Skeletal muscle tissue (tissue), 4 donors: Measurements from ENCODE around the gene P2RY4. TPM values are rescaled to one million over a fixed set of nuclear protein-coding genes. Genes with fewer than 3 reads are reported as not detected.
"Not testable (repeated sequence)": the region's sequence is repeated elsewhere in the genome, so short reads cannot be mapped to it uniquely, and the experiment has no call there.

Source experiments
- H3K27ac ChIP-seq: one replicate; pipeline ENCODE4 v1.7.0; 2013; ENCODE audit warnings: mild to moderate bottlenecking, low read depth, low read length, inconsistent platforms
- H3K27me3 ChIP-seq, 3 donors: one replicate each; pipeline ENCODE4 v1.7.0; 2013; ENCODE audit warnings: low read length in 3 of 3; ENCODE audit not compliant: control insufficient read depth in 3 of 3, insufficient read depth in 3 of 3
- H3K36me3 ChIP-seq, 3 donors: one replicate each; pipeline ENCODE4 v1.7.0; 2013; ENCODE audit warnings: low read length in 3 of 3; ENCODE audit not compliant: control insufficient read depth in 3 of 3, insufficient read depth in 3 of 3
- H3K4me1 ChIP-seq, 3 donors: one replicate each; pipeline ENCODE4 v1.7.0; 2013; ENCODE audit warnings: low read length in 3 of 3, mild to moderate bottlenecking in 3 of 3; ENCODE audit not compliant: control insufficient read depth in 3 of 3, insufficient read depth in 3 of 3
- H3K4me3 ChIP-seq, 3 donors: one replicate each; pipeline ENCODE4 v1.7.0; 2013; ENCODE audit warnings: low read length in 3 of 3
- H3K9ac ChIP-seq, 3 donors: one replicate each; pipeline ENCODE4 v1.7.0; 2013; ENCODE audit warnings: low read length in 3 of 3, mild to moderate bottlenecking in 3 of 3, moderate library complexity in 2 of 3, low read depth in 1 of 3
- H3K9me3 ChIP-seq, 3 donors: one replicate each; pipeline ENCODE4 v1.7.0; 2013; ENCODE audit warnings: low read length in 3 of 3; ENCODE audit not compliant: control insufficient read depth in 3 of 3
- total RNA-seq: library from RNA; depleted of rRNA; stranded (reverse); fragments of >200 nt; gene quantifications from one replicate; pipeline ENCODE4 v1.2.3, GENCODE V29; 2014
- donor health status: Osteomylitis.

P2RY4 gene
- total RNA-seq, 1 donor from 2014 or later = not detected

DNA sequence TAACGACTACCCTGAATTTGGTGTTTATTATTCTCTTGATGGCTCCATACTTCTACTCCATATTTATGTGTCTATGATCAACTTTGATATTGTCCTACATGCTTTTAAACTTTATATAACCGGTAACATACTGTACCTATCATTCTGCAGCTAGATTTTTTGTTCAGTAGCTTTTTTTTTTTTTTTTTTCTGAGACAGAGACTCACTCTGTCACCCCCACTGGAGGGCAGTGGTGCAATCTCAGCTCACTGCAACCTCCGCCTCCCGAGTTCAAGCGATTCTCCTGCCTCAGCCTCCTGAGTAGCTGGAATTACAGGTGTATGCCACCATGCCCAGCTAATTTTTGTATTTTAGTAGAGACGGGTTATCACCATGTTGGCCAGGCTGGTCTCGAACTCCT, 14.0 kb upstream of the P2RY4 start:
- not testable (repeated sequence) for H3K9me3 ChIP-seq, H3K9ac ChIP-seq, H3K4me3 ChIP-seq, H3K4me1 ChIP-seq, H3K27ac ChIP-seq, H3K36me3 ChIP-seq, H3K27me3 ChIP-seq

DNA sequence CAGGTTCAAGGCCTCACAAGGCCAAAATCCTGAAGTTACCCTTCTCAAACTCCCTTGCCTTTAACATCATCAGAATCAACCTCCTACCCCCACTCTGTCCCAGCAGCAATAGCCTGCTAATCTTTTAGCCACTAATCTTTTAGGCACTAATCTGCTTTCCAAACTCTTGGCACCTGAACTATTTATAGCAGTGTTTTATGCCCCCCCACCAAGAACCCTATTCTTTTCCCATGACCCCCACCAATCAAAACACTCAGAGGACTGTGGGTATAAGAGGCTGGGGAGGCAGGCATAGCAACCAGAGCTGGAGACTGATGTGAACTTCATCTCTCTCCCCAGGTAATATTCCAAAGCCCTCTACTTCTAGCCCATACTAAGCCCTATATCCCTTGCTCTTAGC, 8.0 kb upstream of the P2RY4 start, which contains the start of gene ARR3:
Gene ARR3 (plus strand): TSS at position 301 of the 400 bp plus-strand sequence. CDS start 1,052 bp downstream, outside the sequence.
- Histone ChIP-seq H3K27me3 (no peaks in the 10 kb centered on the region), H3K9ac (no peak within 1 kb of the TSS), H3K27ac (no peak within 1 kb of the TSS), H3K4me1 (no peaks in the 10 kb centered on the region), H3K9me3 (no peaks in the 10 kb centered on the region), H3K4me3 (no peak within 1 kb of the TSS), H3K36me3 (no peaks in the 10 kb centered on the region)

DNA sequence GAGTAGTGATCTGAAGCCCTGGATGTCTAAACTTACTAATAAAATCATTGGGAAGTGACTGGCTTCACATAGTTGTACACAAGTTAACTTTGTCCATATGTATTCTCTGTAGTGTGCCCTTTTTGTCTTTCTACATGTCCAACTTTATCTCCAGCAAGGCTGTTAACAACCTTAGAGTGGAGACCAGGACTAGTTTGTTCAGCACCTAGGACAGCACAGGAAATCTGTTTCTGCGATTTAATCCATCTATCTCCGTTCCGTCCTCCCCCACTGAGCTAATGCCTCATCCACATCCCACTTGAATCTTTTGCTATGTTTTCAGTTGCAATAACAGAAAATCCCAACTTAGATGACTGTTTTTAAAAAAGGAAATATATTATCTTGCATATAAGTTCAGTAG, 4.8 kb upstream of the P2RY4 start:
- Histone ChIP-seq H3K9me3 (no peaks in the 10 kb centered on the region), H3K4me3 (no peak overlapping the region), H3K27ac (no peak overlapping the region), H3K36me3 (no peaks in the 10 kb centered on the region), H3K9ac (no peak overlapping the region), H3K4me1 (no peaks in the 10 kb centered on the region), H3K27me3 (no peaks in the 10 kb centered on the region)

DNA sequence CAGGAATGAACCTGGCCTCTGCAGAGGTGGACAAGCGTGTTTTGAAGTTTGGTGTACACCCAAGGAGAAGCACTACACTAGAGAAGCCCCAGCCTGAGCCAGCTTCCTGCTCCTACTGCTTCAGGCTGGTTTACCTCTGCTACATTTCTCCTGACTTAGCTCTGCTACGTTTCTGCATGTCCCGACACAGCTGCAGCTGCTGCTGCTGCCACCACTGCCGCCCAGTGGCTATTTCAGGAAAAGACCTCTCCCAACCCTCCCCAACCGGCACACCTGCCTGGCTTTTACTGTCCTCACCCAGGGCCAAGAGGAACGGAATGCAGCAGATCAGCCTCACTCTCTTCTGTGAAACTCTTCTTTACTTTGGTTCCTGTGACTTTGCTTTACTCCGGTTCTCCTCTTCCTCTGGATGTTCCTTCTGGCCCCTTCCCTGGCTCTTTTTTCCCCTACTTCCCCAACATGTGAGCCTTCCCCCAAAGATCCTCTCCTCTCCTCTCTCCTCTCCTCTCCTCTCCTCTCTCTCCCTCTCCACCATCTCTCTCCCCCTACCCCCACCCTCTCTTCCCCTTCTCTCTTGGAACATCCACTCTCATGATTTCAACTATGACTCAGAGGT, 3.1 kb upstream of the P2RY4 start:
- H3K27ac ChIP-seq = no peak overlapping the region
- H3K36me3 ChIP-seq = no peaks in the 10 kb centered on the region
- H3K4me3 ChIP-seq = no peak overlapping the region
- H3K9me3 ChIP-seq = no peaks in the 10 kb centered on the region
- H3K9ac ChIP-seq = no peak overlapping the region
- H3K27me3 ChIP-seq = no peaks in the 10 kb centered on the region
- H3K4me1 ChIP-seq = no peaks in the 10 kb centered on the region

DNA sequence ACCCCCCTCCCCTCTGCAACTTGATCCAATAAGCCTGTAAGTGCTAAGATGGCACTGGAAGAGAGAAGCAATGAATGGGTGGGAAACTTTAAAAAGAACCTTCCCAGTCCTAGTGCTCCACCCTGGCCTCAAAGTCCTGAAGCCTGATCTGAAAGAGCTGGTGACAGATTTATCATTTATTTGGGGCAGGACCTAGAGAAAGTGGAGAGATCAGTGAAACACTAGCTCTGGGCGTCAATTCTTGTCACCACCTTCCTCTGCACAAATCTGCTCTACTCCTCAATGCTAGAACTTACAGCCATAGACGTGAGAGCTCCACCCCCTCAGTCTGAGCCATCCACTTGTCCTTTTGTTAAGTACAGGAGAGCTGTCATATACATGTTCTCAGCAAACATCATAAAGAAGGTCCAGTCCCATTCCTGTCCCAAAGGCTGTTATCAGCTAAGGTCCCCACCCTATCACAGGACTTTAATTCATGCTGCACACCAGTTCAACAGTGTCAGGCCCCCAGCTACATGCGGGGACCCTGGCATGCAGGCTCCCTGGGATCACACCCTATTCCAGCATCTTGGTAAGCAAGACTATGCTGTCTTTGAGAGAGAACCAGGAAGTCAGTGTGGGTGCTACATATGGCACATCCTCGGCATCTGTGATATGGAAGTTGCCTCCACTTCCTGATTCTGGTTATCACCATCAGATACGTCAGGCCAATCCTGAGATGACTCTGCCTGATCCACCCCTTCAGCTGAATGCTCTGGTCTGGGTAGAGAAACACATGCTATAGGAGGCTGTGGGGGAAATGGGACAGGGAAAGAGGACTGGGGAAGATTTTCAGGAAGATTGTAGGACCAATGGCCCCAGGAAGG, 2.3 kb downstream of the P2RY4 start:
- H3K27me3 ChIP-seq = no peaks in the 10 kb centered on the region
- H3K9me3 ChIP-seq = no peaks in the 10 kb centered on the region
- no peaks in the 10 kb centered on the region for H3K36me3 ChIP-seq
- H3K4me3 ChIP-seq = no peak overlapping the region
- no peak overlapping the region for H3K27ac ChIP-seq
- H3K9ac ChIP-seq = no peak overlapping the region
- H3K4me1 ChIP-seq = no peaks in the 10 kb centered on the region

DNA sequence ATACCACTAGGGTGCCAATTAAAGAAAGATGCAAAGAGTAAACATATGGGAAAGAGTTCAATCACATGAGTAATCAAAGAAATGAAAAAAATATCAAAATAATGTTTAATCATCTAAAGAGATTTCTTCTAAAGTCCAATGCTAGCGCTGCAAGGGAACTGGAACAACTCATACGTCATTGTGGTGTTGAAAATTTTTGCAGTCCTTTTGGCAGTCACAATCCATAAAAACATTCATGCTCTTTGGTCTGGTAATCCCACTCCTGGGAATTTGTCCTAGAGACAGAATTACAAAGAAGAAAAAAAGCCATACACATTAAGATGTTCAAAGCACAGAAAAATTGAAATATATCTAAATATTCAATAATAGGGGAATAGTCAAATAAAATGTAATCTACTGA, 4.6 kb downstream of the P2RY4 start:
- no peak overlapping the region for H3K4me3 ChIP-seq

DNA sequence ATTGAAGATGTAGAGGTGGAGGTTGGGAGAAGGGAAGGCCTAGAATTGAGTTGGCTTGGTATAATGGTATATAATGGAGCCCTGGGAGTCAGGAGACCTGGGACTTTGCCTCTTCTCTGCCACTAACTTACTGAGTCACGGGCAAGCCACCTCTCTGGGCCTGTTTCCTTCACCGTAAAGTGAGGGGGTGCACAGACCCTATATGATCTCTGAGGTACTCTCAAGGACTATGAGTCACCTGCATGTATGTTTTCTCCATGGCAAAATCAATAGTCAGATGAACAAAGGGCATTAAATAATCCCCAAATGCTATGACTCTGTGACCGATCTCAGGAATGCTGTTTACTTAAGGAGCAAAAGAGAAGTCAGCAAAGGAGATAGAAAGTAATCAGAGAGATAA, 5.1 kb downstream of the P2RY4 start:
- no peaks in the 10 kb centered on the region for H3K9me3 ChIP-seq
- no peak overlapping the region for H3K27ac ChIP-seq
- no peak overlapping the region for H3K9ac ChIP-seq
- H3K4me3 ChIP-seq = no peak overlapping the region
- H3K27me3 ChIP-seq = no peaks in the 10 kb centered on the region
- no peaks in the 10 kb centered on the region for H3K36me3 ChIP-seq
- H3K4me1 ChIP-seq = no peaks in the 10 kb centered on the region

More for the DNA sequence above, 4.6 kb downstream of the P2RY4 start:
- no peak overlapping the region for H3K27ac ChIP-seq
- H3K36me3 ChIP-seq = no peaks in the 10 kb centered on the region
- H3K9ac ChIP-seq = no peak overlapping the region
- H3K27me3 ChIP-seq = no peaks in the 10 kb centered on the region
- H3K9me3 ChIP-seq = no peaks in the 10 kb centered on the region
- no peaks in the 10 kb centered on the region for H3K4me1 ChIP-seq

DNA sequence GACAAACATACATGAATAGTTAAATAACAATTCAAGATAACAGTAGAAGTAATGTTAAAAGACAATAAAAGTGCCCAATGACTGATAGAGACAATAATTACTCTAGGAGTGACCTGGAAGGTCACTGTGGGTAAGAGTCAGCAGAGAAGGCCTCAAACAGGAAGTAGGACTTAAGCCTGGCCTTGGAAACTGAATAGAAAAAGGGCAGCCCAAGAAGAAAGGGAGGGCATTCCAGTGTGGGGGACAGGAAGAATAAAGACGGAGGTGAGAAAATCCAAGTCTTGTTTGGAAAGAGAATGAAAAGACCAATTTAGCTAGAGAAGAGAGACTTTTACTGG, 6.0 kb downstream of the P2RY4 start:
- H3K36me3 ChIP-seq = no peaks in the 10 kb centered on the region
- H3K27ac ChIP-seq = no peak overlapping the region
- no peak overlapping the region for H3K9ac ChIP-seq
- no peaks in the 10 kb centered on the region for H3K4me1 ChIP-seq
- H3K4me3 ChIP-seq = no peak overlapping the region
- no peaks in the 10 kb centered on the region for H3K9me3 ChIP-seq
- H3K27me3 ChIP-seq = no peaks in the 10 kb centered on the region

DNA sequence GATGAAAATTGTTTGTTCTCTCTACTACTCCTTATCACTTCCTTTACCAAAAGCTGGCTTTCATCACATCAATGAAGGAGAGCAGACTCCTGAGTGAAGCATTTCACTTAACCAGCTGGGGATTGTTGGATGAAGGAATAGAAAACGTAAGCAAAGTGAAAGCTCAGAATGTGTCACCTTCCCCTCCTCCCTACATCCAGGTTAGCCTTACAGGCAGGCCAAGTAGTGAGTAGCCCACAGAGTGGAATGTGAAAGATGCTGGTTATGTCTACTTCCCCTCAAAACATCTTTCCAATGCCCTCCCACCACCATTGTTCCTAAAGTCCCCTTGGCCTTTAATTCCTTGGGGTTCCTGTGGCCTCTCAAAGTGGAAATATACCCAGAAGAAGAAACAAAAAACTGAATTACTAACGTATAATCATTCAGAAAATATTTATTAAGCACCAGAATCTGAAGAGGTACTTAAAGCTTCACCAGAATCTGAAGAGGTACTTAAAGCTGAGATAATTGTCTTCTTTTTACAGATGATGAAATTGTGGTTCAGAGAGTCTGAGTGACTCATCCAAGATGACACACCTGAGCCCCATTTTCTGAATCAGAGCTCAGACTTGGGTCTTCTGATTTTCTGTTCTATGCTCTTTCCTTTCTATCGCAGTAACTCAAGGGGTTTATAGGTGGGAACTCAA, 6.5 kb downstream of the P2RY4 start:
- no peak overlapping the region for H3K27ac ChIP-seq
- H3K9ac ChIP-seq = no peak overlapping the region
- no peak overlapping the region for H3K4me3 ChIP-seq
- H3K9me3 ChIP-seq = no peaks in the 10 kb centered on the region
- no peaks in the 10 kb centered on the region for H3K27me3 ChIP-seq
- no peaks in the 10 kb centered on the region for H3K4me1 ChIP-seq
- no peaks in the 10 kb centered on the region for H3K36me3 ChIP-seq

DNA sequence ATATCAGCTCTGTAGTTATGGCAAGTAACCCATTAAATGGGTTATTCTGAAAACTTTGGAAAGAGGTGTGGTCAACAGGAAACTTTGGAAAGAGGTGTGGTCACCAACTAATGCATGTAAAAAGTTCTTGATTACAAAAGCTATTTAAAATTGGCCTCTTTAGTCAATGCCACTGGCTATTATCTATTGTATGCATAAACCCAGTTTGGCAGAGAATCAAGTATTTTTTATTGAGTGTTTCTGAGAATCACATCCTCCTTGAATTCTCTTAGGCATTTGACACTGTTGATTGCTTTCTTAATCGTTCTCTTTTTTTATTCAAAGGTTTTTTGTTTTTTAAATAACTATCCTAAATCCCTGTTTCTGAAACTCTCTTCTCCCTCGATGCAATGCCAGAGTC, 7.5 kb downstream of the P2RY4 start:
- Histone ChIP-seq H3K4me1 (no peaks in the 10 kb centered on the region), H3K9ac (no peak overlapping the region), H3K36me3 (no peaks in the 10 kb centered on the region), H3K4me3 (no peak overlapping the region), H3K9me3 (no peaks in the 10 kb centered on the region), H3K27ac (no peak overlapping the region), H3K27me3 (no peaks in the 10 kb centered on the region)
